ENCODE measurements around the gene SYNPO2.

The SYNPO2 gene

GRCh38 chr4:119028296-119028695 lies 139.6 kb downstream of the SYNPO2 start:
- no CpG with 5 or more reads among the region's 2 CpGs for WGBS
- H3K36me3 ChIP-seq (ENCODE audit: control insufficient read depth in 1 of 2, insufficient read depth in 2 of 2, low read depth in 1 of 2, low read length in 2 of 2): peaks cover 0 to 34% of the 10 kb centered on the region in 2 experiments
- H3K9me3 ChIP-seq (ENCODE audit: control insufficient read depth, low read length): no peaks in the 10 kb centered on the region
- no peak overlapping the region for H2AK5ac ChIP-seq (ENCODE audit: low read length, severe bottlenecking)
- H2BK12ac ChIP-seq (ENCODE audit: low read length in 2 of 2): no peak overlapping the region
- H4K91ac ChIP-seq (ENCODE audit: low read length): no peak overlapping the region
- H4K8ac ChIP-seq (ENCODE audit: low read length): no peak overlapping the region
- H3K18ac ChIP-seq (ENCODE audit: low read depth in 1 of 2, low read length in 2 of 2): no peak overlapping the region
- no peak overlapping the region for H3K4ac ChIP-seq (ENCODE audit: low read depth in 1 of 2, low read length in 2 of 2)
- no peak overlapping the region for H3K4me2 ChIP-seq (ENCODE audit: low read length, poor library complexity, severe bottlenecking)
- H2BK120ac ChIP-seq (ENCODE audit: low read depth, low read length): no peak overlapping the region
- no peak for DNase-seq
- no peaks in the 10 kb centered on the region for H3K79me1 ChIP-seq (replicated peaks; ENCODE audit: low read length, poor library complexity, severe bottlenecking)
- no peak overlapping the region for H2BK5ac ChIP-seq (ENCODE audit: low read depth, low read length, poor library complexity, severe bottlenecking)
- H3K4me3 ChIP-seq (ENCODE audit: insufficient read depth in 1 of 2, low read depth in 1 of 2, low read length in 2 of 2): peak overlapping the region in 1 of 2 experiments; percentile 79
- no peaks in the 10 kb centered on the region for H3K27me3 ChIP-seq (ENCODE audit: control insufficient read depth in 1 of 2, insufficient read depth in 1 of 2, low read length in 2 of 2)
- H3K23ac ChIP-seq (ENCODE audit: low read length in 2 of 2): no peak overlapping the region
- no peak overlapping the region for H2BK15ac ChIP-seq (ENCODE audit: low read depth, poor library complexity, severe bottlenecking)
- H3K4me1 ChIP-seq (ENCODE audit: control insufficient read depth, insufficient read depth, low read depth, low read length): no peaks in the 10 kb centered on the region
- H3K27ac ChIP-seq (ENCODE audit: low read length, poor library complexity, severe bottlenecking): no peak overlapping the region
- H3K14ac ChIP-seq (ENCODE audit: low read length in 2 of 2): no peak overlapping the region
- H2AFZ ChIP-seq (ENCODE audit: low read depth, low read length): no peak overlapping the region
- H3K9ac ChIP-seq (ENCODE audit: low read length): peak overlapping the region; percentile 93

GRCh38 chr4:119029847-119030535 lies 141.3 kb downstream of the SYNPO2 start:
- H3K79me1 ChIP-seq (replicated peaks; ENCODE audit: low read length, poor library complexity, severe bottlenecking): no peaks in the 10 kb centered on the region
- H3K4ac ChIP-seq (ENCODE audit: low read depth in 1 of 2, low read length in 2 of 2): no peak overlapping the region
- H3K27me3 ChIP-seq (ENCODE audit: control insufficient read depth in 1 of 2, insufficient read depth in 1 of 2, low read length in 2 of 2): no peaks in the 10 kb centered on the region
- 98% methylated on average over 18 of the region's 18 CpGs for WGBS
- H3K14ac ChIP-seq (ENCODE audit: low read length in 2 of 2): no peak overlapping the region
- H2AFZ ChIP-seq (ENCODE audit: low read depth, low read length): no peak overlapping the region
- H2BK12ac ChIP-seq (ENCODE audit: low read length in 2 of 2): peak overlapping the region in 1 of 2 experiments; percentile 52
- no peak overlapping the region for H2BK120ac ChIP-seq (ENCODE audit: low read depth, low read length)
- H3K36me3 ChIP-seq (ENCODE audit: control insufficient read depth in 1 of 2, insufficient read depth in 2 of 2, low read depth in 1 of 2, low read length in 2 of 2): peaks cover 0 to 42% of the 10 kb centered on the region in 2 experiments
- no peak overlapping the region for H4K8ac ChIP-seq (ENCODE audit: low read length)
- peaks cover 2% of the 10 kb centered on the region for H3K4me1 ChIP-seq (ENCODE audit: control insufficient read depth, insufficient read depth, low read depth, low read length)
- H3K27ac ChIP-seq (ENCODE audit: low read length, poor library complexity, severe bottlenecking): no peak overlapping the region
- no peak overlapping the region for H3K4me3 ChIP-seq (ENCODE audit: insufficient read depth in 1 of 2, low read depth in 1 of 2, low read length in 2 of 2)
- DNase-seq: no peak
- no peak overlapping the region for H3K23ac ChIP-seq (ENCODE audit: low read length in 2 of 2)
- H2BK5ac ChIP-seq (ENCODE audit: low read depth, low read length, poor library complexity, severe bottlenecking): no peak overlapping the region
- no peaks in the 10 kb centered on the region for H3K9me3 ChIP-seq (ENCODE audit: control insufficient read depth, low read length)
- H2BK15ac ChIP-seq (ENCODE audit: low read depth, poor library complexity, severe bottlenecking): no peak overlapping the region
- peak overlapping the region; percentile 93 for H3K9ac ChIP-seq (ENCODE audit: low read length)
- no peak overlapping the region for H3K4me2 ChIP-seq (ENCODE audit: low read length, poor library complexity, severe bottlenecking)
- H4K91ac ChIP-seq (ENCODE audit: low read length): peak overlapping the region; percentile 56
- no peak overlapping the region for H2AK5ac ChIP-seq (ENCODE audit: low read length, severe bottlenecking)
- H3K18ac ChIP-seq (ENCODE audit: low read depth in 1 of 2, low read length in 2 of 2): no peak overlapping the region

- no peak overlapping the region for H3K23ac ChIP-seq (ENCODE audit: low read length in 2 of 2)
- H3K9ac ChIP-seq (ENCODE audit: low read length): no peak overlapping the region
- no peak overlapping the region for H4K8ac ChIP-seq (ENCODE audit: low read length)
- no peak overlapping the region for H2BK5ac ChIP-seq (ENCODE audit: low read depth, low read length, poor library complexity, severe bottlenecking)
- no peaks in the 10 kb centered on the region for H3K27me3 ChIP-seq (ENCODE audit: control insufficient read depth in 1 of 2, insufficient read depth in 1 of 2, low read length in 2 of 2)
- peak overlapping the region; percentile 56 for H4K91ac ChIP-seq (ENCODE audit: low read length)
- H3K79me1 ChIP-seq (replicated peaks; ENCODE audit: low read length, poor library complexity, severe bottlenecking): no peaks in the 10 kb centered on the region
- H3K9me3 ChIP-seq (ENCODE audit: control insufficient read depth, low read length): no peaks in the 10 kb centered on the region
- H2BK15ac ChIP-seq (ENCODE audit: low read depth, poor library complexity, severe bottlenecking): no peak overlapping the region
- DNase-seq: no peak
- H3K4ac ChIP-seq (ENCODE audit: low read depth in 1 of 2, low read length in 2 of 2): no peak overlapping the region
- peaks cover 0 to 46% of the 10 kb centered on the region in 2 experiments for H3K36me3 ChIP-seq (ENCODE audit: control insufficient read depth in 1 of 2, insufficient read depth in 2 of 2, low read depth in 1 of 2, low read length in 2 of 2)
- 93% methylated on average over 12 of the region's 12 CpGs for WGBS
- no peak overlapping the region for H2BK120ac ChIP-seq (ENCODE audit: low read depth, low read length)
- no peak overlapping the region for H3K14ac ChIP-seq (ENCODE audit: low read length in 2 of 2)
- H3K4me2 ChIP-seq (ENCODE audit: low read length, poor library complexity, severe bottlenecking): no peak overlapping the region
- no peak overlapping the region for H2AK5ac ChIP-seq (ENCODE audit: low read length, severe bottlenecking)
- peaks cover 2% of the 10 kb centered on the region for H3K4me1 ChIP-seq (ENCODE audit: control insufficient read depth, insufficient read depth, low read depth, low read length)
- no peak overlapping the region for H2AFZ ChIP-seq (ENCODE audit: low read depth, low read length)
- H3K27ac ChIP-seq (ENCODE audit: low read length, poor library complexity, severe bottlenecking): no peak overlapping the region
- H3K4me3 ChIP-seq (ENCODE audit: insufficient read depth in 1 of 2, low read depth in 1 of 2, low read length in 2 of 2): no peak overlapping the region
- peak overlapping the region in 1 of 2 experiments; percentile 67 for H2BK12ac ChIP-seq (ENCODE audit: low read length in 2 of 2)
- H3K18ac ChIP-seq (ENCODE audit: low read depth in 1 of 2, low read length in 2 of 2): no peak overlapping the region
These were observed 141.9 kb downstream of the SYNPO2 start for GRCh38 chr4:119030536-119030890.

GRCh38 chr4:119031218-119031617 lies 142.6 kb downstream of the SYNPO2 start:
- Histone ChIP-seq H3K79me1 (replicated peaks; ENCODE audit: low read length, poor library complexity, severe bottlenecking) (no peaks in the 10 kb centered on the region), H2AK5ac (ENCODE audit: low read length, severe bottlenecking) (no peak overlapping the region), H2BK5ac (ENCODE audit: low read depth, low read length, poor library complexity, severe bottlenecking) (no peak overlapping the region), H3K9me3 (ENCODE audit: control insufficient read depth, low read length) (no peaks in the 10 kb centered on the region), H3K18ac (ENCODE audit: low read depth in 1 of 2, low read length in 2 of 2) (no peak overlapping the region), H2BK120ac (ENCODE audit: low read depth, low read length) (no peak overlapping the region), H3K36me3 (ENCODE audit: control insufficient read depth in 1 of 2, insufficient read depth in 2 of 2, low read depth in 1 of 2, low read length in 2 of 2) (peaks cover 0 to 46% of the 10 kb centered on the region in 2 experiments), H3K4me2 (ENCODE audit: low read length, poor library complexity, severe bottlenecking) (no peak overlapping the region), H2AFZ (ENCODE audit: low read depth, low read length) (no peak overlapping the region), H2BK15ac (ENCODE audit: low read depth, poor library complexity, severe bottlenecking) (no peak overlapping the region), H3K9ac (ENCODE audit: low read length) (no peak overlapping the region), H3K14ac (ENCODE audit: low read length in 2 of 2) (no peak overlapping the region), H2BK12ac (ENCODE audit: low read length in 2 of 2) (no peak overlapping the region), H3K4me1 (ENCODE audit: control insufficient read depth, insufficient read depth, low read depth, low read length) (peaks cover 2% of the 10 kb centered on the region), H3K27me3 (ENCODE audit: control insufficient read depth in 1 of 2, insufficient read depth in 1 of 2, low read length in 2 of 2) (no peaks in the 10 kb centered on the region), H3K27ac (ENCODE audit: low read length, poor library complexity, severe bottlenecking) (no peak overlapping the region), H3K4ac (ENCODE audit: low read depth in 1 of 2, low read length in 2 of 2) (no peak overlapping the region), H4K8ac (ENCODE audit: low read length) (no peak overlapping the region), H3K23ac (ENCODE audit: low read length in 2 of 2) (no peak overlapping the region), H3K4me3 (ENCODE audit: insufficient read depth in 1 of 2, low read depth in 1 of 2, low read length in 2 of 2) (no peak overlapping the region), H4K91ac (ENCODE audit: low read length) (no peak overlapping the region)
- no peak for DNase-seq
- 95% methylated on average over 11 of the region's 11 CpGs for WGBS

Measured in mesenchymal stem cell (in vitro differentiated cells and primary cell).